HG03066 (cell line): Measurements from ENCODE around the gene CREB5.

Experiments
- ATAC-seq: cut with Tn5 transposase; IDR thresholded peaks from one replicate; pipeline ENCODE4 v1.9.1; 2021; ENCODE audit warnings: low read depth; ENCODE audit not compliant: unreplicated experiment

The CREB5 gene

DNA sequence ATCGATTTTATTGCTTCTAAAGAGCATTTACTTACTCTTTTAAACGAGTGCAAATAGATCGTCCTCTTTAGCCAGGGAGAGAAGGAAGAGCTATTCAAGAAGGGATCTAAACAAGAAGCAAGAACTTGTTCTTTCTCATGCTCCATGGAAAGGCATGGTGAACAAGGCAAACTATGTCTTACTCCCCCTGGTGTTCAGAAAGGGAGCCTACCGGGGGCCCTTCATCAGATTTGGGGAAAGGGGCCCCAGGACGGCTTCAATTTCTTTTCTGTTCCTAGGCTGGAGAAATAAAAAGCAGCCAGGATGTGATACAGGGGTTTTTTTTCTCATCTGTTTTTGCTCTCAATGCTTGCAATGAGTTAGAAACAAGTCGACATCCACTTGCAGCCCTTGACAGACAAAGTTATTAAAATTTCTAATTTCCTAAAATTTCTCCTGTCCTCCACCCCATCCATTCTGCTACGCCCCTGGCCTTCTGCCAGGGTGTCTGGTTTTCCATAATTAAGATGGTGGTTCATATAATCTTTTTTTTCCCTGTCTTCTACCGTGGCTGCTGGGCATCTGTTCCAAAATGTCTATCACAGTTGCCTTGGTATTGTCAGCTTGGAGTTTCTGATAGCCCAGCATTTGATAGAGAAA, 214.4 kb downstream of the CREB5 start:
- ATAC-seq = no peak

DNA sequence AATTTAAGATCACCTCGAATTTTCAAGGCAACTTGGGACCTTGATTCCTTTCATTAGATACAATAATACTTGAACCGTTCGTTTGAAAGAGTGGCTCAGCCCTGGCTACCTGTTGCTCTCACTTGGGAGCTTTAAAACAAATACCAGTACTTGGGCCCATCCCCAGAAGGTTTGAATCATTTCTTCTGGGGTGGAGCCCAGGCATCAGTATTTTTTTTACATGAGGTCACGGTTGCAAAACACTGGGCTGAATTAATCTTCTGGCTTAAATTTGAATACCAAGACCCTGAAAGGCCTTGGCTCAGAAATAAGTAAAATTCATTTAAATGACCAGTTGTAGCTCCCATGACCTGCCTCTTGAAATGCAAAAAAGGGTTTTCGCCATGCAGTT, 214.9 kb downstream of the CREB5 start:
- no peak for ATAC-seq

DNA sequence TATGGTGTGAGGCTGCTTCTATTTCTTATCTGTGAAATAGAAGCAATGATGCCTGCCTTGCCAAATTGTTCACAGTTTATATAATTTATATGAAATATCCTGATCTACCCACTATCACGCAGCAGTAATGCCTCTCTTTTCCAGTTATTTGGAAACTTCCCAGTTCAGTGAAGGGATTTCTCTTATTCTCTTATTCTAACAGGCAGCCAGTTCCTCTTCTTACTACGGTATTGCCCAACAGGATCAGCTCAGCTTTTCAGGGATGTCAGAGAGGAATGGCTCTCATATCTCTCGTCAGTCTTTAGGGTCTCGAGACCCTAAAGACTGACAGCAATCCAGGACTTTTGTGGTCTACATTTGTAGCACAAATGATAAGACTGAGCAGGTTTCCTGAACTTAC, 215.6 kb downstream of the CREB5 start:
- no peak for ATAC-seq

DNA sequence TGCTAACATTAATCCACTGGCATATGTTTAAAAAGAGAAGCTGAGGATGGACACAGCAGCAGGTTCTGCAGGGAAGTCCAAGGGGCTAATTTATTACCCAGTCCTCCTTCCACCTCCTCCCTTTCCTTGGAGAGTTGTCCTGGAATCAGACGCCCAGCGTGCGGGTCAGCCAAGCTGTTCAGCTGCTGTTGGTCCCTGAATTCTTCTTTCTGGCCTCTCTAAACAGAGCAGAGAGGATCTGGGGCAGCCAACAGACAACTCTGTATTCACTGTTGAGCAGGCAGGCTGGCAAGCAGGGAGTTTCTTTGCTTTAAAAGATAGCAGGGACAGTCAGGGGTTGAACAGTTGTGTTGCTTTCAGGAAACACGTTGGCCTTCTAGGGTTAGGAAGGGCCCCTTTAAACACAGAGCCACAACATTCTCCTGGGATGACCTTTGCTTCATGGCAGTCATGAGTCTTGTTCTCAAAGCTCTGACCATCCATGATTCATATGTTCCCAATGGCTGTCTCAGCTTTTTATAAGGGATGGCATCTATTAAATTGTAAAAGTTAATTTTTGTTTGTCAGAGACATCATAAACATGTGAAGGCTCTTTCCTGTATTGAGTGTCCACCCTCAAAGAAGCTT, 217.0 kb downstream of the CREB5 start:
- no peak for ATAC-seq

DNA sequence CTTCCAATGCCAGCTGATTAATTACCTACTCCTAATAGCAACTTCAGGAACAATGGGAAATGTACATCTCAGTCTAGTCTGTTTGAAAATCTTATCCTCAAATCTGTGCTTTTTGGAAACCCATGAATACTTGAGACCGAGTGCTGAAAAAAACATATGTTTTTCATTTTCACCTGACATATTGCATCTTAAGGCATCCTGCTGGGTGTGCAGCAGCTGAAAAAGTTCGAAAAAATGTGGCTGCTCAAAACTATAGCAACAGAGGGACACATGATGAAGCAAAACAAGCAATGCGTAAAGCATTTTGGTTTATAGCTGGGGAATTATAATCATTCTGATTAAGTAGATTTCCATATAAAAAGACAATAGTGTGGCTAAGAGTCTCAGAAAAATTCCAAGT, 218.0 kb downstream of the CREB5 start:
- ATAC-seq = no peak

DNA sequence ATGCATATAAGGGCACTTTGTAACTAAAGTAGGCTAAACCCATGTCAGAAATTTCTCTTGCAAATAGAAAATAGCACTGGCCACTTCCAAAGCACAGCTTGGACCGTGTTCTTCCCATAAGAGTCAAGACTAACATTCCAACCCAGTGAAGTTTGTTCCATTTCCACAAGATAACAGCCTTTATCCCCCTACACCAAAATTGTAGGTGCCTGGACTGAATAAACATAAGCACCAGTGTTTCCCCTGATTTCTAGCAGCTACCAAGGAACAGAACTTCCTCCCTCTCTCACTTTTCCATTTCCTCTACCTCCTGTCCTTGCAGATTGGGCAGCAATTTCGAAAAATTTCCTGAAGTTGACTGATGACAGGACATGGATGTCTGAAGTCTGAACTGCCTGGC, 219.7 kb downstream of the CREB5 start:
- ATAC-seq = no peak

DNA sequence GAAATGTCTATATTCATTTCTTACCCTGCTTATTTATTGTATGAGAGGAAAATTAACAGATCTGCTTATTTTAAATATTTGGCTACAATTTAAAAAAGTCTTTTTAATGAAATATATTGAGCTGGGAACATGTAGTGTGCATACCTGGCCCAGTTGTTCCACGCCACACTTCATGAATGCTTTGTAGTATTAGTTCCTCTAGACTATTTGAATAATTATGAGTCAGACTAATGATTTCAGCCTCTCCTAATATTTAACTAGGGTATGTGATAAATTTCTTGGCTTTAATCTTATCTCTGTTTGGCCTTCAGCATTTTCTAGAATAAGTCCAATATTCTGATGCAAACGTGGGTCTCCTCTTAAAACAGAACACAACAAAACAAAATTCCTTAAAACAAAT, 226.6 kb downstream of the CREB5 start:
- ATAC-seq = no peak

DNA sequence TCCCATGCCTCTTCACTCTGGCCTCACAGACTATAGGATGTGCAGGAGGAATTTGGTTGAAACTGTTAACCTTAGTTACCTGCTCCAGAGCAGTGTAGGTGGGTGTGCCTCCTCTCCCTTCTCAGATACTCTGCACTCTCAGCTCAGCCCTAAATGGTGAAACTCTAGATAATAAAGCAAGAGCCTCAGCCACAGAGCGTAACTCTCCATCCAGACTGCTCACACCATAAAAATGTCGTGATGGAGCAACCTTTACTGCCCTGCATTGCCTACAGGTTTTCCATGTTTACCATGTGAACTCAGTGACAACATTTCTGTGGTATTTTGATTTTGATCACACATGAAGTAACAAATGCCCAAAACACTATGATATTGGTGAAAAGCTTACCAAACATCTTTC, 227.7 kb downstream of the CREB5 start:
- ATAC-seq = no peak

DNA sequence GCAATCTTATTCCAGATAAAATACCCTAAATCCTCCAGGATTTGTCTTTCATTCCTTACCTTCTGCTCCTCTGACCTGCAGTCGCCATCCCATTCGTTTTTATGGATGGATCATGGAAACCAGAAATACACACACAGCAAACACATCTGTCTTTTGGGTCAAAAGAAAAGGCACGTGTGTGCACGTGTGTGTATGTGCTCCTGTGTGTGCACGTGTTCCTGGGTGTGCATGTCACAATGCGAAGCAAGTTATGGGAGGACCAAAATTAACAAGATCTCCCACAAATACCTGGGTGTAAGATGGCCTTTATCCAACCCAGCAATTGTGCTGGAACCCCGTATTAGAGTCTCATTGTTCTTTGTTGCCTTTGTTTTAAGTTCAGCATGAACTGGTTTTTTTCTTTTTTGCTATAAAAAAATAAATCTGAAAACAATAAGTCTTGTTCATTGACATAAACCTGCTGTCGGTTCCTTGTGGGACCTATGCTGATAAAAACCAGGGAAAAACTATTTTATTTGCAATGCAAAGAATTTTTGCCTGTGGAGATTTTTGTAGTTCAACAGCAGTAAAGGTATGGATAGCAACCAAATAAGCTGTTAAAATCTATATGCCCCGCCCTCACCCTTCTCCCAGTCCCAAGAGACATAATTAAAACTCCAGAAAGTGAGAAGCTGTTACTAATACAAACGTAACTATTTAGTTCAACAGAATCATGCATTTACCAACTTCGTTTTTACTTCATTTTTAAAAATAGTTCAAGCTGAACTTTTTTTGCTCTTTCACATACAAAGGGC, 229.6 kb downstream of the CREB5 start:
- ATAC-seq = no peak

DNA sequence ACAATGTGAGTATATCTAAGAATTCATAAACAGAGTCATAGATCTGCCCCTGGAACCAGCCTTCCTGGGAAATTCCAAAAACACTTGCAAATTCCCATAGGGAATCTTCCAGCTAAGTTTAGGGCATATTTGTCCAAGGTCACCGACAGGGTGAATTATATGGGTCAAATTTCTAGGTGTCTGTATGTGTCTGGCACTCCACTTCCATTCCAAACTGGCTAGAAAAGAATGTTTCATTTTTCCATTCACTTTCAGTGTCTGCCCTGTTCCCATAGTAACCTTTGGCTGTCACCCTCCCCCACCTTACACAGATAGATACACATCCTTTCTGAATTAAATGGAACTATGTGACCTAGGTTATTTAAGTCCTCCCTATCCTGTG, 230.9 kb downstream of the CREB5 start:
- no peak for ATAC-seq

DNA sequence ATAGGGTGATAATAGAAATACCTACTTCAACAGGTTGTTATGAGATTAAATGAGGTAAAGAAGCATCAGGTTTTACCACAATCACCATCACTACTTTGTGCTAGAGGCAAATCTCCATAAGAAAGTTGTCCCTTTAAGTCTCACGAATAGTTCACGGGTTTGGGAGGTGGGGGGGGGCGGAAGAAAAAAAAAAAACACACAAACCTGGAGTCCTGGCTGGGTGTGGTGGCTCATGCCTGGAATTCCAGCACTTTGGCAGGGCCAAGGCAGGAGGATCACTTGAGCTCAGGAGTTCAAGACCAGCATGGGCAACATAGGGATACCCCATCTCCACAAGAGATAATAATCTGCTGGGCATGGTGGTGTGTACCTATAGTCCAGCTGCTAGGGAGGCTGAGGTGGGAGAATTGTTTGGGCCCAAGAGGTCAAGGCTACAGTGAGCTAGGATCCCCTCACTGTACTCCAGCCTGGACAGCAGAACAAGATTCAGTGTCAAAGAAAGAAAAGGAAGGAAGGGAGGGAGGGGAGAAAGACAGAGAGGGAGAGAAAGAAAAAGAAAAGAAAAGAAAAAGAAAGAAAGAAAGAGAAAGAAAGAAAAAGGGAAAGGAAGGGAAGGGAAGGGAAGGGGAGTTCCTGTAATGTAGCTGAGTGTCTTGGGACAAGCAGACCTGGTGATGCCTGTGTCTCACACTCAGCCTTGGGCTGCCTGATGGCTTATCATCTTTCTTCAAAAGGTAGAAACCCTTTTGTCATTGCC, 231.4 kb downstream of the CREB5 start:
- no peak for ATAC-seq

DNA sequence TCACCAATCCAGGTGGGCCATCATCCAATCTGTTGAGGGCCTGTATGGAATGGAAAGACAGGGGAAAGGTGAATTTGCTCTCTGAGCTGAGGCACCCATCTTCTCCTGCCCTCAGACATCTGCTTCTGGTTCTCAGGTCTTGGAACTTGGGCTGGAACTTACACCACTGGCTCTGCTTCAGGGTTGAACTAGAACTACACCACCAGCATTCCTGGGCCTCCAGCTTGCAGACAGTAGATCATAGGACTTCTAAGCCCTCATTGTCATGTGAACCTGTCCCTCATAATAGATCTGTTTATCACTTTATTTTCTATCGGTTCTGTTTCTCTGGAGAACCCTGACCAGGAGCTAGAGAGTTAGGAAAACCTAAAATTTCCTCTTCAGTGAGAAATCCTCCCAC, 233.5 kb downstream of the CREB5 start:
- no peak for ATAC-seq

DNA sequence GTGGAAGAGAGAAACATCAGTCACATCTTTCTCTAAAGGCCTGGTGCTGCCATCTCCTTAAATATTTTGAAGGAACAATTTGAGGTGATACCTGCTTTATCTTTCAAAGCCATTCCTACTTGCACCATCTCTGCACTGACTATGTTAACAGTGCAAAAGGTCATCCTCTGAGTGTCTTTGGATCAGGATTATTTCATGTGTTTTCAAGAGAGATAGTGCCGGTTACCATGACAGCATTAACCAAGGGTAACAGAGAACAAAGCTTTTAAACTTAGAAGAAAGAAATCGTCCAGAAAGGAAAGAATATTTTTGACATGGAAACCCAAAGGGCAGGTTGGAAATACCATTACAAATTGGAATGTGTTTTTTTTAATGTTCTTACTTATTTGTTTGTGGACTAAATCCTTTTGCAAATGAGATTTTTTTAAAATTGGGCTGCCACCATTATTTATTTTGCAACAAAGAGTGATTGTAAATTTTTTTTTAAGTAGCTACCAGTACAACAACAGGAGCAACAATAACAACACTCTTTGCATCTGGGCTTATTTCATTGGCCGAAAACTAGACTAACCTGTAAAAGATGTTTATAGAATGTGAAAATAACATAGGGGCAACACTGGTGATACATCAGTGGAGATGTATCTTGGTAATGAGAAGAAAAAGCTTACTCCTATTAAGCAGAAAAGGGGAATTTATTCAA, 234.2 kb downstream of the CREB5 start:
- ATAC-seq = no peak

DNA sequence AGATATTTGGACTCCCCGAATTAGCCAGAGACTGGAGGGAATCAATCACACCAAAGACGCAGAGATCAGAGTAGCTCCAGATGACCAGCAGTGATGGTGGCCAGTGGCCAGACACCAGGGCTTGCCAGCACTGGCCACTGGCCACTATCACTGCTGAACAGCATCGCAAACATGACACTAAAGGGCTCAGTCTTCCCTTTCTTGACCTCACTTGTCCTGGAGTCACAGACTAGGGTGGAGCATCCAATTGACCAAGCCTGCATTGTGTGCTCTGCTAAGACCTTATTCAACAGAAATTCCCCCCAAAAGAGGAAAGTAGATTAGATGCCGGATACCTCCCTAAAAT, 234.7 kb downstream of the CREB5 start:
- ATAC-seq = no peak

DNA sequence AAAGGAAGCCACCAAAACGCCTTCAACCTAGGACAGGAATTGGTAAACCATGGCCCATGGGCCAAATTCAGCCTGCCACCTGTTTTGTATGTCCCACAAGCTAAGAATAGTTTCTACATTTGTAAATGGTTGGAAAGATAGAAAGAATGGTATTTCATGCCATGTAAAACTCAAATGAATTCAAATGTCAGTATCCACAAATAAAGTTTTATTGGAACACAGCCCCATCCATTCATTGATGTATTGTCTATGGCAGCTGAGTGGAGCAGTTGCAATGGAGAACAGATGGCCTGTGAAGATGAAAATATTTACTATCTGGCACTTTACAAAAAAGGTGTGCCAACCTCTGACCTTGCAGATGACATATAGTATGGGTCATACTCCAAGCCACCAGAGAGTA, 236.9 kb downstream of the CREB5 start:
- no peak for ATAC-seq

DNA sequence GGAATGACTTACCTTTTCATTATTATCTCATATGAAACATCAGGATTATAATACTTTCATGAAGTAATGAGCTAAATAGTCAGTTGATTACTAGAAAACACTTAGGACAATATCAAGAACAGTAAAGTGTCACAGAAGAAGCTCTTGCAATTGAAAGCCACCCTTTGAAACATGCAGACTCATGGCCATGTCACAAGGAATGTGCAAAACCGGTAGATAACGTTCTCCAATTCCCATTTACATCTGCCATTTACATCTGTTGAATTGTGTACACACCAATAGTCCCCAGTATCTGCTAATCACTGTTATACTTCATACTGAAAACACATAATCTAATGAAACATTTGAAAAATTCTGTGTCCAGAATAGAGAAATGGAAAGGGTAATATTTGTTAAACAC, 237.5 kb downstream of the CREB5 start:
- ATAC-seq = no peak

DNA sequence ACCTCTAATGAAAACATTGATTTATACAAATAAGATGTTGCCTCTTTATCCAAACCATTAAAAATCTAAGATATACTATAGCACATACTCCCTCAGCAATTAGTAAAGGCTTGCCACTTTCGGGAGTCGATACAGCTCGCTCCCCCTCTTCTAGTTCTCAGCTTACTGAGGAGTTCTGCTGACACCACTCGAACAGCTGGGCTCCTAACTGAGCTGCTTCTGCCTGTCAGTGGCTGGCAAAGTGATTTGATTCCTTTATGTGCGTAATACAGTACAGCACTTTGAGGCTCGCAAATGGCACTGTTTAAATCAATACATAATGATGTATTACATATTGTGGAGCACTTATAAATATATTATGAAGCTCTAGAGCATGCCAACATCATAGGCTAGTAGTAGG, 241.8 kb downstream of the CREB5 start:
- no peak for ATAC-seq

DNA sequence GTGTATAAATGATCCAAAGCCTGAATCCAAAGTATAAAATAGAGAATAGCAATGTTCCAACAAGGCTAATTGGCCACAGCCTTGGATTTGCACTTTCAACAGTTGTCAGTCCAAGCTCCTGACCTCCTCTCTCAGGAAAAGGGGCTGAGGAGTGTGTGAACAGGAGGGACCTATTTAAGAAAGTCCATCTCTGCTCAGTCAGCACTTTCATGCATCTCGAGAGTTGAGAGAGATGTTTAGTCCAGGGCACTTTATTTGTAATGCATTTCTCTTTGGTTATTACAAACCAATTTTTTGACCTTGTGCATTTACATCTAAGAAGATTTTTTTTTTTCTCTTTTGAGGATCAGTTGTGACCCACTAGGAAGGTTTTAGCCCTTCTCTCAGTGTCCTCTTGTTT, 244.2 kb downstream of the CREB5 start:
- ATAC-seq = no peak

DNA sequence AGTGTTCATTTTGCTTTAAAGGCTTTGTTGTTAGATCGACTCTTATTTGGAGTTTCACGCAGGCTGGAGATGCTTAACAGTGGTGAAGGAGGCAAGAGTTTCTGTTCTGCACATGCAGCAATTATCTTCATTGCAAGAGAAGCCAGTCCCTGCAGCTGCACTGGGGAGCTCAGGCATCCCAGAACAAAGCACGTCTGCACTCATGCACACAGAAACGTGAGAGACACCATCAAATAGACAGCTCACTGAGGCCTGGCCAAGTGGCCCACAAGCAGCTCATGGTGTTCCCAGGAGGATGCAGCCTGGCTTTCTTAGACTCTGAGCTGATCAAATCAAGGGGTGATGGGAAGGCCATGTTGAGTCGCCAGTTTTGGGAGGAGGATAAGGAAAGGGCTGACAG, 246.1 kb downstream of the CREB5 start:
- ATAC-seq = no peak

DNA sequence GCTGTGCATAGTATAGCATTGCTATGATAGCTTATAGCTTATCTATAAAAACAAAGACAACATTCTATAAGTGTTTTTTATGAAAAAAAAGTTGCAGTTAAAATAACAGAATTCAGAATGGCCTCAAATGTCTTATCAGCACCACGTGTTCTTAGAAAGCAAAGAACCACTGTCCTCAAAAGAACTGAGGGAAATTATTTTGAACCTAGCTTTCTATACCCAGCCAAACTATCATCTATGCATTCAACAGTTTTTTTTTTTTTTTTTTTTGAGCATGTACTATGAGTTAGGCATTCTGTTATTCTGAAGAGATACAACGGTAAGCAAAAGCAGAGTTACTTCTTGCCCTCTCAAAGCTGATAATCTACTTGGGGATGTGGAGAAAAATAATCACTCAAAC, 247.8 kb downstream of the CREB5 start:
- ATAC-seq = no peak
